GM10248 (cell line): ENCODE measurements around the gene SLC34A3.

Source experiments
- CTCF ChIA-PET: fragments of 300-600 bp; sonication (Branson Sonifier 250); formaldehyde crosslinking; extraction: SDS; loops from one replicate; lab custom pipeline; 2021; ENCODE audit warnings: antibody characterized with exemption; lab: Yijun Ruan, JAX
- POLR2A ChIA-PET: fragments of 350-650 bp; sonication (Branson Sonifier 250); formaldehyde crosslinking; extraction: SDS; loops from one replicate; lab custom pipeline; 2020; ENCODE audit warnings: antibody characterized with exemption; lab: Yijun Ruan, JAX
- DNase-seq: peaks from one replicate; pipeline ENCODE4 v3.0.0; 2012; ENCODE audit errors: extremely low spot score
- CTCF ChIP-seq: IDR thresholded peaks from 2 replicates; pipeline ENCODE4 v1.5.1; 2012; ENCODE audit warnings: mild to moderate bottlenecking, low read depth; ENCODE audit errors: extremely low read depth, missing control alignments, control extremely low read depth

The SLC34A3 gene

GRCh38 chr9:137250329-137251193 lies 19.9 kb downstream of the SLC34A3 start:
- no peak for DNase-seq
- no peak for TF ChIP-seq CTCF
- ChIA-PET CTCF (interaction anchor here (3.8 kb wide), 1 partner anchor 14 kb away, joined by 17 read pairs; no protein-coding TSS in a partner anchor), POLR2A (interaction anchor here (0.5 to 7.2 kb wide), 3 partner anchors 8 to 550 kb away, joined by 4 to 124 read pairs (median 9); partner anchors contain the start of gene TUBB4B)

GRCh38 chr9:137251194-137251461 lies 20.4 kb downstream of the SLC34A3 start, which contains the start of gene STPG3:
Gene STPG3, plus strand, starts transcription at chr9:137251286. Its CDS starts 1 bp downstream, at chr9:137251287.
- DNase-seq, result no peak
- TF ChIP-seq CTCF, result no peak
- ChIA-PET POLR2A (interaction anchor here (7.2 kb wide), 1 partner anchor 8 kb away, joined by 124 read pairs; the partner anchor contains the start of gene TUBB4B), CTCF (no interaction called here)

GRCh38 chr9:137251490-137252268 lies 21.0 kb downstream of the SLC34A3 start:
- no peak for DNase-seq
- no peak for TF ChIP-seq CTCF
- CTCF ChIA-PET, result no interaction called here
- POLR2A ChIA-PET, result interaction anchor here (7.2 kb wide), 1 partner anchor 9 kb away, joined by 124 read pairs; the partner anchor contains the start of gene TUBB4B

- DNase-seq, result no peak
- POLR2A ChIA-PET, result interaction anchor here (1.3 to 7.2 kb wide), 2 partner anchors 10 to 16 kb away, joined by 3 to 124 read pairs; partner anchors contain the start of gene TUBB4B
- TF ChIP-seq CTCF, result no peak
- CTCF ChIA-PET, result interaction anchor here (1.1 to 2.0 kb wide), 6 partner anchors 9 to 50 kb away, joined by 3 to 8 read pairs (median 4); partner anchors contain the start of gene RNF224
Measured at GRCh38 chr9:137252555-137253506, 22.1 kb downstream of the SLC34A3 start.

- no peak for DNase-seq
- CTCF ChIA-PET, result interaction anchor here (0.8 to 2.0 kb wide), 11 partner anchors 9 to 169 kb away, joined by 3 to 10 read pairs (median 4); partner anchors contain the start of genes EXD3, NOXA1, RNF224 and TUBB4B
- POLR2A ChIA-PET, result interaction anchor here (0.5 to 7.2 kb wide), 4 partner anchors 11 to 365 kb away, joined by 3 to 124 read pairs (median 3); partner anchors contain the start of gene TUBB4B
- TF ChIP-seq CTCF, result no peak
Measured at GRCh38 chr9:137253717-137254623, 23.3 kb downstream of the SLC34A3 start.
